OCI-LY7 (cell line): ENCODE data around the gene MAPT. TPM values are rescaled to one million over a fixed set of nuclear protein-coding genes. Genes with fewer than 3 reads are reported as not detected.
"Not testable (repeated sequence)": the region's sequence is repeated elsewhere in the genome, so short reads cannot be mapped to it uniquely, and the experiment has no call there.

Source experiments
- BruUV-seq: library from RNA; stranded (reverse); fragments of 400-500 nt; replicated peaks from 2 replicates; lab custom pipeline; 2021; lab: Mats Ljungman, UMichigan
- CTCF ChIA-PET: fragments of 300-600 bp; sonication (Branson Sonifier 250); formaldehyde crosslinking; loops from one replicate; lab custom pipeline; 2022; ENCODE audit warnings: antibody characterized with exemption; ENCODE audit not compliant: unreplicated experiment; lab: Charles Lee
- POLR2A ChIA-PET: fragments of 300-600 bp; sonication (Branson Sonifier 250); formaldehyde crosslinking; loops from one replicate; lab custom pipeline; 2022; ENCODE audit warnings: antibody characterized with exemption; lab: Charles Lee
- DNase-seq: peaks from one replicate; pipeline ENCODE4 v3.0.0-alpha.2; 2015; ENCODE audit warnings: low spot score
- H2AFZ ChIP-seq: fragments of 200-600 bp; sonication (generic), shearing (Covaris generic); 2 replicates; pipeline ENCODE4 v1.6.1; 2014; ENCODE audit warnings: mild to moderate bottlenecking, antibody characterized with exemption, low read length, moderate library complexity
- H3K27ac ChIP-seq: fragments of 200-600 bp; sonication (generic); 2 replicates; pipeline ENCODE4 v1.5.1; 2014; ENCODE audit warnings: mixed run types, low read depth, mild to moderate bottlenecking, moderate library complexity, low read length, inconsistent platforms; ENCODE audit not compliant: poor library complexity, severe bottlenecking
- H3K36me3 ChIP-seq: fragments of 200-600 bp; sonication (generic); 2 replicates; pipeline ENCODE4 v1.6.1; 2014; ENCODE audit warnings: mild to moderate bottlenecking, antibody characterized with exemption, low read length, moderate library complexity, mixed read lengths; ENCODE audit not compliant: insufficient read depth
- H3K4me1 ChIP-seq: fragments of 200-600 bp; sonication (generic); 2 replicates; pipeline ENCODE4 v1.5.1; 2014; ENCODE audit warnings: mild to moderate bottlenecking, low read length; ENCODE audit not compliant: insufficient read depth, poor library complexity, severe bottlenecking
- H3K4me2 ChIP-seq: fragments of 200-600 bp; sonication (generic); 2 replicates; pipeline ENCODE4 v1.6.1; 2014; ENCODE audit warnings: mild to moderate bottlenecking, low read length
- H3K4me3 ChIP-seq: fragments of 200-600 bp; sonication (generic); 2 replicates; pipeline ENCODE4 v1.5.1; 2014; ENCODE audit warnings: mild to moderate bottlenecking, low read depth, low read length; ENCODE audit not compliant: poor library complexity, severe bottlenecking
- H3K79me2 ChIP-seq: fragments of 200-600 bp; sonication (generic); 2 replicates; pipeline ENCODE4 v1.6.1; 2016; ENCODE audit warnings: low read depth, mild to moderate bottlenecking, low read length, moderate library complexity, mixed read lengths; ENCODE audit not compliant: insufficient read depth
- H3K9me2 ChIP-seq: fragments of 200-600 bp; sonication (generic); 2 replicates; pipeline ENCODE4 v1.6.1; 2016; ENCODE audit warnings: mild to moderate bottlenecking, low read length, mixed read lengths; ENCODE audit not compliant: insufficient read depth
- H3K9me3 ChIP-seq: fragments of 200-600 bp; sonication (generic); 2 replicates; pipeline ENCODE4 v1.6.1; 2014; ENCODE audit warnings: mild to moderate bottlenecking, mixed run types, low read length, mixed read lengths
- H4K20me1 ChIP-seq: fragments of 200-600 bp; sonication (generic); 2 replicates; pipeline ENCODE4 v1.6.1; 2014; ENCODE audit warnings: mild to moderate bottlenecking, antibody characterized with exemption, low read length, moderate library complexity, mixed read lengths; ENCODE audit not compliant: insufficient read depth
- EZH2phosphoT487 ChIP-seq: fragments of 200-600 bp; sonication (generic); IDR thresholded peaks from 2 replicates; pipeline ENCODE4 v1.6.1; 2018; ENCODE audit warnings: low read depth, borderline replicate concordance, mild to moderate bottlenecking, mixed run types, antibody characterized with exemption, low read length, moderate library complexity, mixed read lengths
- intact Hi-C: fragments of 100-400 bp; cut with micrococcal nuclease; formaldehyde crosslinking; loops from one replicate; pipeline ENCODE4 v1.10.0; 2022; ENCODE audit not compliant: unreplicated experiment
- total RNA-seq, 2 experiments: library from RNA; depleted of rRNA in 1 of 2; stranded (reverse); fragments of >200 nt in 1 of 2; shearing (Covaris generic) in 1 of 2; gene quantifications; 2 replicates each; pipeline ENCODE4 v1.2.3, GENCODE V29; 2014 to 2022
- TF ChIP-seq, protein P1 (sequence below): fragments of 200-600 bp; sonication (generic); conservative IDR thresholded peaks from 2 replicates; pipeline ENCODE4 v1.5.1; 2014; ENCODE audit warnings: mild to moderate bottlenecking, antibody characterized with exemption, low read length, moderate library complexity, mixed read lengths

Gene MAPT
- total RNA-seq, 2 experiments from 2014 or later = 0.44 TPM; not detected in 1

DNA sequence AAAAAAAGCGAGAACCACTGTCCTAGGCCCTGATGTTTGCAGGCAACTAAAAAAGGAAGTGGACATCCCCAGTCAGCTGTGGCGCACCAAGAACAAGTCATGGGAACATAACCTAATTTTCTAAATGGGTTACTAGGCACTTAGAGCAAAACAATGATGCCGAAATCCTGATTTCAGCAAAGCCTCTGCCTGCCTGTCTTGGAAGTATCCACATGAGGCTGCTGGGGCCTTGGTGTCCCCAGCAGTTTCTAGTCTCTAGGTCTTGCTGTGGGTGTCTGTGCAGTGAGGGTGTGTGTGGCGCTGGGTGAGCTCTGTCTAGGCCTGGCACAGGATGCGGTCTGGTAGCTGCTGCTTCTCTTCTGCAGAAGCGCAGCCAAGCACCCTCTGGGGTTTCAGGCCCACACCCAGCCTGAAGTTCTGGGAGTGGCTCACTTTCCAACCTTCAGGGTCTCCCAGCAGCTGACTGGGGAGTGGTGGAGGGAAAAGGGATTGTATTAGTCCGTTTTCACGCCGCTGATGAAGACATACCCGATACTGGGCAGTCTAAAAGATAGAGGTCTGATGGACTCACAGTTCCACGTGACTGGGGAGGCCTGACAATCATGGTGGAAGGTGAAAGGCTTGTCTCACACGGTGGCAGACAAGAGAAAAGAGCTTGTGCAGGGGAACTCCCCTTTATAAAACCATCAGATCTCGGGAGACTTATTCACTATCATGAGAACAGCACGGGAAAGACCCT is 125.8 kb downstream of the MAPT start:
- H2AFZ ChIP-seq = no peak overlapping the region
- no peak overlapping the region for H3K4me3 ChIP-seq
- no TSS peak for BruUV-seq
- H3K4me2 ChIP-seq = no peak overlapping the region
- ChIA-PET POLR2A (no interaction called here), CTCF (no interaction called here)
- intact Hi-C loops = no loop called here
- peaks cover 10% of the 10 kb centered on the region; the same call in 1 of the 2 replicates for H3K36me3 ChIP-seq
- no peaks in the 10 kb centered on the region for H3K4me1 ChIP-seq
- H3K27ac ChIP-seq = no peak overlapping the region
- H3K9me2 ChIP-seq = no peaks in the 10 kb centered on the region
- no peak for DNase-seq
- no peaks in the 10 kb centered on the region for H3K79me2 ChIP-seq
- H3K9me3 ChIP-seq = no peaks in the 10 kb centered on the region
- TF ChIP-seq, protein P1, sequence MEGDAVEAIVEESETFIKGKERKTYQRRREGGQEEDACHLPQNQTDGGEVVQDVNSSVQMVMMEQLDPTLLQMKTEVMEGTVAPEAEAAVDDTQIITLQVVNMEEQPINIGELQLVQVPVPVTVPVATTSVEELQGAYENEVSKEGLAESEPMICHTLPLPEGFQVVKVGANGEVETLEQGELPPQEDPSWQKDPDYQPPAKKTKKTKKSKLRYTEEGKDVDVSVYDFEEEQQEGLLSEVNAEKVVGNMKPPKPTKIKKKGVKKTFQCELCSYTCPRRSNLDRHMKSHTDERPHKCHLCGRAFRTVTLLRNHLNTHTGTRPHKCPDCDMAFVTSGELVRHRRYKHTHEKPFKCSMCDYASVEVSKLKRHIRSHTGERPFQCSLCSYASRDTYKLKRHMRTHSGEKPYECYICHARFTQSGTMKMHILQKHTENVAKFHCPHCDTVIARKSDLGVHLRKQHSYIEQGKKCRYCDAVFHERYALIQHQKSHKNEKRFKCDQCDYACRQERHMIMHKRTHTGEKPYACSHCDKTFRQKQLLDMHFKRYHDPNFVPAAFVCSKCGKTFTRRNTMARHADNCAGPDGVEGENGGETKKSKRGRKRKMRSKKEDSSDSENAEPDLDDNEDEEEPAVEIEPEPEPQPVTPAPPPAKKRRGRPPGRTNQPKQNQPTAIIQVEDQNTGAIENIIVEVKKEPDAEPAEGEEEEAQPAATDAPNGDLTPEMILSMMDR = no peak
- no peak for TF ChIP-seq EZH2phosphoT487
- H4K20me1 ChIP-seq = no peaks in the 10 kb centered on the region

DNA sequence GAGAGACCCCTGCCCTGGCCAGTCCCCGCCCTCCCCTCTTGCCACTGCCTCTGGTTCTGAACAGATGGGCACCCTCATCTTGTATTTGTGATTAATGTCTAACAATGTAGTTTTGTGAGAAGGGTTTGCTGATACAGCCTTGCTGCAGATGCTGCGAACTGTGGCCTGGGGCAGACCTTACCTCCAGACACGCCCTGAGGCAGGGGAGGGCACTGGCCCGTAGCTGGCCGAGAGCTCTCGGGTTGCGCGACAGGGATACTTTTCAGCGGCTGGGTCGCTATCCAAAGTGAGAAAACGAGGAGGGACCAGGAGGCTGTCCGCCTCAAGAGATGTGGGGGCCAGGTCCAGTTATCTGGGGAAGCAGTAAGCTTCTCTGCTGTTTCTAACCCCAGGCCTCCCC is 126.6 kb downstream of the MAPT start:
- no peak overlapping the region for H3K4me2 ChIP-seq
- H3K27ac ChIP-seq = no peak overlapping the region
- DNase-seq = no peak
- no TSS peak for BruUV-seq
- no peak overlapping the region for H3K4me3 ChIP-seq
- H4K20me1 ChIP-seq = no peaks in the 10 kb centered on the region
- H3K79me2 ChIP-seq = no peaks in the 10 kb centered on the region
- H3K4me1 ChIP-seq = peaks cover 4% of the 10 kb centered on the region
- intact Hi-C loops = no loop called here
- ChIA-PET POLR2A (no interaction called here), CTCF (no interaction called here)
- H3K36me3 ChIP-seq = peaks cover 10% of the 10 kb centered on the region; the same call in 1 of the 2 replicates
- H2AFZ ChIP-seq = no peak overlapping the region
- TF ChIP-seq, protein P1 = no peak
- TF ChIP-seq EZH2phosphoT487 = no peak
- H3K9me3 ChIP-seq = no peaks in the 10 kb centered on the region
- H3K9me2 ChIP-seq = no peaks in the 10 kb centered on the region

DNA sequence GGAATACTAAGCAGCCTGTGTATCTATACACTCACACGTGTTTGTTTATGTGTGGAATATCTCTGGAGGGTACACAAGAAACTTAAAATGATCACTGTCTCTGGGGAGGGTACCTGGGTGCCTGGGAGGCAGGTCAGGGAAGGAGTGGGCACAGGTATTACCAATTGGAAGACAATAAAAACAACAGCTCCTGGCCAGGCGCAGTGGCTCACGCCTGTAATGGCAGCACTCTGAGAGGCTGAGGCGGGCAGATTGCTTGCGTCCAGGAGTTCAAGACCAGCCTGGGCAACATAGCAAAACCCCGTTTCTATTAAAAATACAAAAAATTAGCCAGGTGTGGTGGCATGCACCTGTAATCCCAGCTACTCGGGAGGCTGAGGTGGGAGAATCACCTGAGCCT is 129.0 kb downstream of the MAPT start:
- H3K9me2 ChIP-seq, H3K27ac ChIP-seq, BruUV-seq, DNase-seq, H4K20me1 ChIP-seq, H3K9me3 ChIP-seq, H2AFZ ChIP-seq, CTCF ChIA-PET, H3K4me1 ChIP-seq, POLR2A ChIA-PET, H3K79me2 ChIP-seq, intact Hi-C loops, H3K4me2 ChIP-seq, H3K4me3 ChIP-seq: not testable (repeated sequence)
- peaks cover 25% of the 10 kb centered on the region; the same call in 1 of the 2 replicates for H3K36me3 ChIP-seq
